IgD-negative memory B cell (primary cell): ENCODE results near the gene CAPRIN2. TPM values are rescaled to one million over a fixed set of nuclear protein-coding genes. Genes with fewer than 3 reads are reported as not detected.

ENCODE experiments used
- H3K27ac Mint-ChIP-seq, 3 donors: one replicate each; pipeline ENCODE4 v1.8.0; 2020 to 2022; ENCODE audit warnings: mild to moderate bottlenecking in 3 of 3, mixed read lengths in 3 of 3, moderate library complexity in 1 of 3
- H3K27me3 Mint-ChIP-seq: one replicate; pipeline ENCODE4 v1.8.0; 2021; ENCODE audit warnings: mixed read lengths
- H3K36me3 Mint-ChIP-seq: one replicate; pipeline ENCODE4 v1.8.0; 2020; ENCODE audit warnings: mild to moderate bottlenecking, mixed read lengths
- H3K4me1 Mint-ChIP-seq, 3 donors: one replicate each; pipeline ENCODE4 v1.8.0; 2020 to 2022; ENCODE audit warnings: mixed read lengths in 3 of 3, mild to moderate bottlenecking in 1 of 3
- H3K4me3 Mint-ChIP-seq, 4 donors: one replicate each; pipeline ENCODE4 v1.8.0; 2020 to 2022; ENCODE audit warnings: mild to moderate bottlenecking in 4 of 4, mixed read lengths in 4 of 4, moderate library complexity in 3 of 4
- H3K9me3 Mint-ChIP-seq, 3 donors: one replicate each; pipeline ENCODE4 v1.8.0; 2020 to 2021; ENCODE audit warnings: mixed read lengths in 3 of 3, mild to moderate bottlenecking in 1 of 3
- polyA plus RNA-seq: library from polyadenylated mRNA; unstranded; fragments of 300-500 nt; fragmentation: Illumina TruSeq; gene quantifications from one replicate; pipeline ENCODE4 v1.2.3, GENCODE V29; 2021

The CAPRIN2 gene
- polyA plus RNA-seq, 1 donor from 2014 or later = 14.6 TPM

DNA sequence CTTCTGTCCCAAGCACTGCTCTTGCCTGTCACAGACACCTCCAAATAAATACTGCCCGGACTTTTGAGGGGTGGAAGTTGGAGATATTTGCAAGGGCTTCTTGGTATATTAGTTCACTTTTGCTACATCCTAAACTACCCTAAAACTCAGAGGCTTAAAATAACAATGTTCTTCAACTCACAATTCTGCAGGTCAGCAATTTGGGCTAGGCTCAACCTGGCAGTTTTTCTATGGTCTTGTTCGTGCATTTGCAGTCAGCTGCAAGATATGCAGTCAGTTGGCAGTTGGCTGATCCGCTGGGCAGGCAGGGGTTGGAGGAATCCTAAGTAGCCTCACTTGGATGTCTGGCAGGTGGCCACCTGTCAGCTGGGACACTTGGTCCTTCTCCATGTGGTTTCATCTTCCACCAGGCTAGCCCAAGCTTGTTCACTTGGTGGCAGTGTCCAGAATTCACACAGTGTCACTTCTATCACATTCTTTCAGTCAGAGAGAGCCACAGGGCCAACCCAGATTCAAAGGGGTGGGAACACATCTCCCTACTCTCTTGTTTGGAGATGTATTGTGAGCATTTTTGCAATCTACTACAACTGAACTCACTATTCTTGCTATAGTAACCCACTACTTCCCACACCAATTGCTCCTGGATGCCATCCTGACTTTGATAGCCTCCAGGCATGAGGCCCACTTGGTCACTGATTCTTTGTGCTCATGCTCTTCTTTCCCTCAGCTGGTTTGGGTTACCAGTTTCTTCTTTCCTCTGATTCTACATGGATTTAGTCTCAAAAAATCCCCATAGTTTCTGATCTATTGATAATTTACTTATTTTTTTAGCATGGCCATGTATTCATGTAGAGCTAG is 27.8 kb upstream of the CAPRIN2 start:
- H3K4me3 Mint-ChIP-seq = no peak overlapping the region
- no peaks in the 10 kb centered on the region for H3K36me3 Mint-ChIP-seq
- no peak overlapping the region for H3K27ac Mint-ChIP-seq
- peaks cover 0 to 2% (median 1%) of the 10 kb centered on the region in 3 donors for H3K9me3 Mint-ChIP-seq
- peaks cover 9% of the 10 kb centered on the region for H3K27me3 Mint-ChIP-seq
- H3K4me1 Mint-ChIP-seq = no peaks in the 10 kb centered on the region

DNA sequence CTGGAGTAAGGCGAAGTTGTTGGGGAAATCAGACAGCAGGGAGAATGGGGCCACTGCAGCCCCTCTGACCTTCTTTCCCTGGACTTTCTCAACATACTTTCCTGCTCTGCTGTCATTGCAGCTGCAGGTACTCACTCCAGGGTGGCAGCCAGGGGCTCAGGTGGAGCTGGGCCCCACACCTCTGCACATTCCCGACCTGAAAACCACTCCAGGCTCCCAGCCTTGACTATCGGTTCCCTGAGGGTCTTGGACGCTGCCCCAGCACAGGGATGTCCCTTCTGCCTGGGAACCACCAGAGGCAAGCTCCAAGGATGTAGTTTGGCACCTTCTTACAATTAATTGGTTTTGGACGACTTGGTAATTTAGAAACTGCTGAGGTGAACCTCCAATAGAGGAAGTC is 24.8 kb upstream of the CAPRIN2 start:
- Mint-ChIP-seq H3K27ac (no peak overlapping the region), H3K4me1 (no peaks in the 10 kb centered on the region), H3K27me3 (peaks cover 5% of the 10 kb centered on the region), H3K4me3 (no peak overlapping the region), H3K36me3 (no peaks in the 10 kb centered on the region), H3K9me3 (peaks cover 1 to 7% (median 6%) of the 10 kb centered on the region in 3 donors)

DNA sequence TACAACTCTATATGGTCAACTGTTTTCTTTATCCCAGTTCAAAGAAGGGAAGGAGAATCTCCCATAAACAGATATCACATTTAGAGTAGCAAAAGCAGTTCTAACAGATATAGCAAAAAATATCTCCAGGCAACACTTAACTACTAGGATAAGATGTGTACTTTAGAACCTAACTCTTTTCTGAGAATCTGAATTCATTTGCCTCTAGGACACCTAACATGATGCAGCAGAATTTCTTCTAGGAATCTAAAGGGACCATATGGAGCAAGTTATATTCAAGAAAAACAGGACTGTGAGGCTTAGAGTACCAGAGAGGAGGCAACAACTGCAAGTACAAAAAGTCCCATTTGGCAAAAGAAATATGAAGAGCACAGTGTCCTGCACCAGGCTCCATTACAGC is 24.4 kb upstream of the CAPRIN2 start:
- Mint-ChIP-seq H3K27ac (no peak overlapping the region), H3K9me3 (peaks cover 1 to 6% (median 6%) of the 10 kb centered on the region in 3 donors), H3K27me3 (peaks cover 5% of the 10 kb centered on the region), H3K36me3 (no peaks in the 10 kb centered on the region), H3K4me1 (no peaks in the 10 kb centered on the region), H3K4me3 (no peak overlapping the region)

DNA sequence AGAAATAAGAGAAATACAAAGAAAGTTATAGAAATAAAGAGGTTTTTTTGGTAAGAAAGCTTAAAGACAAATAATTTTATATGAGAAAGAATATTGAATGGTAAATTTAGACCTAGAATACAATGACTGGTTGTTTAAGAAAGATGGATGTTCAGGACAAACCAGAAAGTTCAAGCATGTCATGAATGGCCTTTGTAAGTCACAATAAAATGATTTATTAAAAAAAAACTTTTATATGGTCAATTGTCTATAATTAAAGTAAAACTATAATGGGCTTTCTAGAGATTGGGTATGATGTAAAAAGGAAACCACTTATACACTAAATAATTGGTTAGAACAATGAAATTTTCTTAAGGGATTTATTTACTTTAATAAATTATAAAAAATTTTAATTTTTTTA is 19.8 kb upstream of the CAPRIN2 start:
- no peak overlapping the region for H3K4me3 Mint-ChIP-seq
- H3K4me1 Mint-ChIP-seq = no peaks in the 10 kb centered on the region
- H3K9me3 Mint-ChIP-seq = peaks cover 1 to 6% (median 6%) of the 10 kb centered on the region in 3 donors
- H3K36me3 Mint-ChIP-seq = no peaks in the 10 kb centered on the region
- H3K27me3 Mint-ChIP-seq = peaks cover 6% of the 10 kb centered on the region
- H3K27ac Mint-ChIP-seq = no peak overlapping the region

DNA sequence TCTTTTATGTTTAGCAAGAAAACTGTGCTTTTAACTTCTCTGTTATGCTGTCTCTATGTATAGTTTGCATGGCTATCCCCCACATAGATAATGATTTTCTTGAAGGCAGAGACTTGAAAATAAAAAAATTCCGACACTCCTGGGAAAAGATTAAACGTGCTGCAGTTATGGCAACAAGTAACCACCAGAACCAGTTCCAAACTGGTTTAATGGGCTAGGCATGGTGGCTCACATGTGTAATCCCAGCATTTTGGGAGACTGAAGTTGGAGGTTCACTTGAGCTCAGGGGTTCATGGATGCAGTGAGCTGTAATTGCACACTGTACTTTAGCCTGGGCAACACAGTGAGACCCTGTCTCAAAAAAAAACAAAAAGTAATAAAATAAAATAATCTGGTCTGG is 15.1 kb upstream of the CAPRIN2 start:
- Mint-ChIP-seq H3K4me1 (no peaks in the 10 kb centered on the region), H3K27ac (no peak overlapping the region), H3K36me3 (no peaks in the 10 kb centered on the region), H3K9me3 (peaks cover 0 to 2% (median 0%) of the 10 kb centered on the region in 3 donors), H3K27me3 (peaks cover 6% of the 10 kb centered on the region), H3K4me3 (no peak overlapping the region)

DNA sequence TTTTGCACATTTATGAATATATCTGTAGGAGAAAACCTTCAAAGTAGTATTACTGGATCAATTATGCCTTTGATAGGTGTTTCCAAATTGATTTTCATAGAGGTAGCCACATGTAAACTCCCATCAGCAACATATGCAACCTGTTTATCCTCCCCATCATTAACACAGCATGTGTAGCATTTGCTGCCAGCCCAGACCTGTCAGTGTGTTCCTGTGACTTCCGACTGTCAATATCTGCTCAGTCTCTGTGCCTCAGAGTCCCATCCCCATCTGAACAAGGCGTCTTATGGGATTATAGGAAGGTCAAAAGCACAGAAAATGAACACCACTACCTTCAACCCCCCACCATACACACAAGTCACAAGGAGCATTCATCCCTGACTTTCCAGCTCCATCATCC is 9.5 kb upstream of the CAPRIN2 start:
- H3K9me3 Mint-ChIP-seq = peaks cover 0 to 3% (median 0%) of the 10 kb centered on the region in 3 donors
- H3K4me3 Mint-ChIP-seq = no peak overlapping the region
- H3K27me3 Mint-ChIP-seq = peaks cover 3% of the 10 kb centered on the region
- no peaks in the 10 kb centered on the region for H3K4me1 Mint-ChIP-seq
- peaks cover 2% of the 10 kb centered on the region for H3K36me3 Mint-ChIP-seq
- H3K27ac Mint-ChIP-seq = no peak overlapping the region

DNA sequence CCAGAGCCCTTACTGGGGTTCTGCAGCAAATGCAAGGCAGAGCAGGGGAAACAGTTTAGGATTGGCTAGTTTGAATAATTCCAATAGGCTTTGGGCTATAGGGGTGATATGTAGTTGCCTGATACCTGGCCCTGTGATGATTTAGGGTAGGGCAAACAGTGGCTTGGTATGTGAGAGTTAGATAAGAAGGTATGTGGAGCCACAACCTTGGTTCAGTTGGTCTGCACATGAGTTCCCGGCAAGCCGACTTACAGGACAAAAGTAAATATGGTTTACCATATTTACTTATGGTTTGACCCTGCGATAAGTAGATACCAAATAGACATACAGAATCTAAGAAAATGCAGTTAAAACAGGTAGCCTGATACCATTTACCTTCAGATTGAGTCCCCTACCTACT is 8.3 kb upstream of the CAPRIN2 start:
- peaks cover 3% of the 10 kb centered on the region for H3K27me3 Mint-ChIP-seq
- no peaks in the 10 kb centered on the region for H3K4me1 Mint-ChIP-seq
- H3K27ac Mint-ChIP-seq = no peak overlapping the region
- H3K36me3 Mint-ChIP-seq = peaks cover 2% of the 10 kb centered on the region
- H3K4me3 Mint-ChIP-seq = no peak overlapping the region
- peaks cover 0 to 3% (median 0%) of the 10 kb centered on the region in 3 donors for H3K9me3 Mint-ChIP-seq

DNA sequence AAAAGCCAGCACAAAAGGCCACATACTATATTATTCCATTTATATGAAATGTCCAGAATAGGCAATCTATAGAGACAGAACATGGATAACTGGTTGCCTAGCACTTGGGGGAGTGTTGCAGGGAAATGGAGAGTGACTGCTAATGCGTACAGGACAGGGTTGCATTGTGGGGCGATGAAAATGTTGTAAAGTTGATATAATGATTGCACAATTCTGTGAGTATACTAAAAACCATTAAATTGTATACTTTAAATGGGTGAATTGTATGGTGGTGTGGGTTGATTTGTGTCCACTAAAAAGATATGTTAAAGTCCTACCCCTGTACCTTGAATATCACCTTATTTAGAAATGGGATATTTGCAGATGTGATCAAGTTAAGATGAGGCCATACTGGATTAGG is 7.0 kb upstream of the CAPRIN2 start:
- peaks cover 2% of the 10 kb centered on the region for H3K36me3 Mint-ChIP-seq
- peaks cover under 1% of the 10 kb centered on the region for H3K27me3 Mint-ChIP-seq
- H3K9me3 Mint-ChIP-seq = peaks cover 0 to 3% (median 0%) of the 10 kb centered on the region in 3 donors
- no peak overlapping the region for H3K27ac Mint-ChIP-seq
- no peaks in the 10 kb centered on the region for H3K4me1 Mint-ChIP-seq
- H3K4me3 Mint-ChIP-seq = no peak overlapping the region

DNA sequence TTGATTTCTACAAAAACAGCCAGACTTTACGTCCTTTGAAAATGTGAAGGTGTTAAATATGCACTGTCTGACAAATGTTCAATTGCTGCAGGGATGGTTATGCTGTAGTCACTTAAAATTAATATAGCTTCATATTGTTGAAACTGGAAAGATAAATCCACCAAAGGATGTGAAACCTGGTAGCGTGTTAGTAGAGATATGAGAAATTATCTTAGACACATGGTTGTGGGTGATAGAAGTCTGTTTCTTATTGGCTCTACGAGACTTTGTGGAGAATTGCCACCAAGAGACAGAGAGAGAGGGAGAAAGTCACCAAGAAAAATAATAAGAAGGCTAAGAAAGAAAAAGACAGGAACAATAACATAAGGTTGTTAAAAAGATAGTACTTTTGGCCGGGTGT is 2.6 kb upstream of the CAPRIN2 start:
- peaks cover 18 to 22% (median 20%) of the 10 kb centered on the region in 3 donors for H3K4me1 Mint-ChIP-seq
- peaks cover 2% of the 10 kb centered on the region for H3K36me3 Mint-ChIP-seq
- H3K27me3 Mint-ChIP-seq = no peaks in the 10 kb centered on the region
- H3K4me3 Mint-ChIP-seq = peak overlapping the region in 1 of 4 donors; percentile 61
- peak overlapping the region in 1 of 3 donors; percentile 36 for H3K27ac Mint-ChIP-seq
- H3K9me3 Mint-ChIP-seq = peaks cover 0 to 3% (median 0%) of the 10 kb centered on the region in 3 donors

DNA sequence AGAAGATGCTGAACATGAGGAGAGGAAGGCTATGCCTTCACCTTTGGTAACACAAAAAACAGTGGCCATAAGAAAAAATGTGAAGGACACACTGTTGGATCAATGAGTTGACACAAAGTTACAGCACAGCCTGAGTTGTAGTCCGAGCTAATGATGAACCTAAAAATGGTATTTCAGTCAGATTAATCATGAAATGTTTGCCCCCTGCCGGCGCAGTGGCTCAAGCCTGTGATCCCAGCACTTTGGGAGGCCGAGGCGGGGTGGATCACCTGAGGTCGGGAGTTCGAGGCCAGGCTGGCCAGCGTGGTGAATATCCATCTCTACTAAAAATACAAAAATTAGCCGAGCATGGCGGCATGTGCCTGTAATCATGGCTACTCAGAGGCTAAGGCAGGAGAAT is 1.3 kb upstream of the CAPRIN2 start:
- Mint-ChIP-seq H3K36me3 (peaks cover 2% of the 10 kb centered on the region), H3K4me1 (peaks cover 19 to 23% (median 20%) of the 10 kb centered on the region in 3 donors), H3K4me3 (peak overlapping the region in 2 of 4 donors; percentile 96 to 97), H3K27me3 (no peaks in the 10 kb centered on the region), H3K9me3 (peaks cover 0 to 3% (median 0%) of the 10 kb centered on the region in 3 donors), H3K27ac (peak overlapping the region; percentile 20 to 91 (median 91))

DNA sequence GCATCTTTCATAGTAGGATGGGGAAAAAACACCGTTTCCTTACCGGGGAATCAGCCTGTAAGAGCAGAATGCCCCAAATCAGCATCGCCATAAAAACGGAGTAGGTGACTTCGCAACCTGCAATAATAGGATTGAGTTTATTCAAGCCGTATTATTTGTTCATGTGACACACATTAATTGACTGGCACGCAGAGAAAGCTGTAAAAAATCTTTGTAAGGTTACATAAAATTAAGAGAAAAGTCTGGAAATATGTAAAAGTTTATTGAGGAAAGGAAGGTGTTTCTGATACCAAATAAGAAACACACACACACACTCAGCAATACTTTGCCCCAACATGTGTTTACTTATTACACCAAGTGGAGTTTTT is 628 bp upstream of the CAPRIN2 start:
- H3K36me3 Mint-ChIP-seq = peaks cover under 1% of the 10 kb centered on the region

DNA sequence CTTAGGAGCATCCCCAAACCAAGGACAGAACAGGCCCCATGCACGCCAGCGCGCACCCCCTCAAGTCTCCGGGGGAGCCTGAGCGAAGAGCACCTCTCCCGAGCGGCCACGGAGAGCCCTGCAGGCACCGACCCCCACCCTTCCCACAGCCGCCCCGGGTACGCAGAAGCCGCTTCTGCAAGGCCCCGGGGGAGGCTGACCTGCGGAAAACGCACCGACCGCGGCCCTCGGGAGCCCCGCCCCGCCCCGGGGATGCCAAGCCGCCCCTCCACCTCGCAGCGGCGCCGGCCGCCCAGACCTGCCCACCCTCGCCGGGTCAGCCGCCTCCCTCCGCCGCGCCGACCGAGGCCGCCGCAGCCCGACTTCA is 385 bp downstream of the CAPRIN2 start:
- no peaks in the 10 kb centered on the region for H3K27me3 Mint-ChIP-seq
- peaks cover 20 to 27% (median 24%) of the 10 kb centered on the region in 3 donors for H3K4me1 Mint-ChIP-seq
- peak overlapping the region; percentile 91 to 99 (median 98) for H3K4me3 Mint-ChIP-seq
- H3K27ac Mint-ChIP-seq = peak overlapping the region; percentile 89 to 94 (median 91)
- H3K36me3 Mint-ChIP-seq = peaks cover 2% of the 10 kb centered on the region
- H3K9me3 Mint-ChIP-seq = no peaks in the 10 kb centered on the region

More for the DNA sequence above, 628 bp upstream of the CAPRIN2 start:
- H3K9me3 Mint-ChIP-seq = no peaks in the 10 kb centered on the region
- H3K4me3 Mint-ChIP-seq = peak overlapping the region; percentile 91 to 99 (median 96)
- no peaks in the 10 kb centered on the region for H3K27me3 Mint-ChIP-seq
- H3K4me1 Mint-ChIP-seq = peaks cover 20 to 24% (median 23%) of the 10 kb centered on the region in 3 donors
- peak overlapping the region; percentile 91 to 93 (median 91) for H3K27ac Mint-ChIP-seq

DNA sequence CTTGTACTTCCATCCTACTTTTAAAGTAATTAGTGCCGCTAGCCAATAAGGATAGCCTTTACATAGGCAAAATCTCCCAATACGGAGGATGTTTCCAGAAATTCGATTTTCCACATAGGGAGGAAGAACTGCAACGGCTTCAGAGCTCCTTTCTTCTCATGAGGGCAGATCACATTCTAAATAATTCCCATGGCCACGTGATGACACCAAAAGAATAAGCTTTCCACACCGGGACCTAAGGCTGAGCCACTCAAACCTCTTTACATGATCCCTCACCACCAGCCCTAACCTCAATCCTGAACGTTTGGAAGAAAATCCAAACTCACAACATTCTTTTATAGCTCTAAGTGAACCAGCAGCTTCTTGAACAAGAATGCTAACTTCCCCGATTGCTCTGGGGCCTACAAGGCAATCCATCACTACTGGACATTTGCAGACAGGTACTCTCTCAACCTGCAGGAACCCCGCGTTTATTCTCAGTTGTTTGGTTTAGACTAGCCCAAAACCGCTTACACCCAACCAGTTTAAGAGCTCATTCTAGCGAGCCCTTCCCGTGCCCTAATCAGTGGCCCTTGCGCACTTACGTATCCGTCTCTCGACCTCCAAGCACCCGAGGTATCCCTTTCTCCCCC is 884 bp downstream of the CAPRIN2 start:
- peaks cover 21 to 32% (median 29%) of the 10 kb centered on the region in 3 donors for H3K4me1 Mint-ChIP-seq
- peak overlapping the region; percentile 89 to 94 (median 91) for H3K27ac Mint-ChIP-seq
- H3K4me3 Mint-ChIP-seq = peak overlapping the region; percentile 91 to 99 (median 98)
- H3K27me3 Mint-ChIP-seq = no peaks in the 10 kb centered on the region
- H3K9me3 Mint-ChIP-seq = no peaks in the 10 kb centered on the region
- H3K36me3 Mint-ChIP-seq = peaks cover 2% of the 10 kb centered on the region

DNA sequence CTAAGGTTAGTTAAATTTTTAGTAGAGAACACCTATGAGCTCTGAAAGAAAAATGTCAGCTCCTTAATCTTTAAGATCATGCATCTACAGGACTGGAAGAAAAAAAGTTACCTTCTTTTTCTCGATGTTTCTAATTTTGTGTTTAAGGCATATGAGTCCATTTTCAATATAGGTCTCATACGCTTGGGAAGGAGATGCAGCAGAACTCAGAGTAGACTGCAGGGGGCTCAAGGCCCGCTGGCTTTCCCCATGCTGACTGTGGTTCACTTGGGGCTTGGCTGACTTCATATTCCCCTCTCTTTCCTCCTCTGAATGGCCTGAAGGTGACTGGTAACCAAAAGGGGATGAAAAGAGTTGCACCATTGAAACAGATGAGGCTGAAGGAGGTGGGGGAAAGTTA is 1.5 kb downstream of the CAPRIN2 start:
- H3K27ac Mint-ChIP-seq = peak overlapping the region in 2 of 3 donors; percentile 91 to 94
- H3K4me1 Mint-ChIP-seq = peaks cover 22 to 34% (median 33%) of the 10 kb centered on the region in 3 donors
- no peaks in the 10 kb centered on the region for H3K27me3 Mint-ChIP-seq
- peak overlapping the region; percentile 91 to 99 (median 98) for H3K4me3 Mint-ChIP-seq
- H3K9me3 Mint-ChIP-seq = no peaks in the 10 kb centered on the region
- H3K36me3 Mint-ChIP-seq = peaks cover 4% of the 10 kb centered on the region

DNA sequence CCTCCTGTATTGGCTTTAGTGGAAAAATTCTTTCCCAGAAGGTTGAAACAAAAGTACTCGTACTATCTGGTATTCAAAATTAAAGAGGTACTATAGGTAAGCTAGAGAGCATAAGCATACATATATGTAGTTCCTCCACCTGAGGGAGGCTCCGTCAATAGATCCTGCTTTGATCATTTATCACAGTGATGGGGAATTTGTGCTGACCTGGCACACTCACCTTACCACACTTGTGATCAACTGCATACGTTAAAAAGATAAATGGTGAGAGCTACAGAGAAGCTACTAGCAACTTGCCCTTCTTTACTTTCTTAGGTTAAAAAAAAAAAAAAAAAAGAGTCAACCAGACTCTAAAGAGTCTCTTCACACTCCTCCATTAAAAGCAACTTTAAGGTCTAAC is 2.5 kb downstream of the CAPRIN2 start:
- peaks cover 6% of the 10 kb centered on the region for H3K36me3 Mint-ChIP-seq
- H3K27me3 Mint-ChIP-seq = no peaks in the 10 kb centered on the region
- peaks cover 22 to 36% (median 36%) of the 10 kb centered on the region in 3 donors for H3K4me1 Mint-ChIP-seq
- no peaks in the 10 kb centered on the region for H3K9me3 Mint-ChIP-seq
- H3K27ac Mint-ChIP-seq = no peak overlapping the region
- H3K4me3 Mint-ChIP-seq = peak overlapping the region in 2 of 4 donors; percentile 50 to 97
